ENCODE results near the gene IZUMO4. TPM values are rescaled to one million over a fixed set of nuclear protein-coding genes. Genes with fewer than 3 reads are reported as not detected.

The IZUMO4 gene
- total and polyA plus RNA-seq, 4 donors: 5.0 to 9.8 (median 7.3) TPM

DNA sequence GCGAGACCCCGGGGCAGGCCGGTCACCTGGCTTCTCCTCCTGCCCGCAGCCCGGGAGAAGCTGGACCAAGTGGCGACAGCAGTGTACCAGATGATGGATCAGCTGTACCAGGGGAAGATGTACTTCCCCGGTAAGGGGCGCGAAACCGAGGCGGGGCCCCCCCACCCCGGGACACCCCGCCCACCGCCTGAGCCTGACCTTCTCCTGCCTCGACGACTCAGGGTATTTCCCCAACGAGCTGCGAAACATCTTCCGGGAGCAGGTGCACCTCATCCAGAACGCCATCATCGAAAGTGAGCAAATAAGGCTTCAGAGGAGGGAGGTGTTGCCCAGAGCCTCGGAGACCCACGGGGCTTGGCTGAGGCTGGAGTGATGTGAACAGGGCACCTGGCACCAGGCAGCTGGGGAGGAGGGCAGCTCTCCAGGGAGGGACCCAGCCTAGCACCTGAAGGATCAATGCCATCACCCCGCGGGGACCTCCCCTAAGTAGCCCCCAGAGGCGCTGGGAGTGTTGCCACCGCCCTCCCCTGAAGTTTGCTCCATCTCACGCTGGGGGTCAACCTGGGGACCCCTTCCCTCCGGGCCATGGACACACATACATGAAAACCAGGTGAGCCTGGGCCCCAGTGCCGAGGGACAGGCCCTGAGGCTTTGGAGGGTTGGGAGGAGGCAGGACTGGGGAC, 629 bp downstream of the IZUMO4 start:
- peak in 1 of 3 donors; percentile 26 for DNase-seq
- ATAC-seq (ENCODE audit: insufficient read depth, low FRiP score): no peak
- no peaks in the 10 kb centered on the region for H3K9me3 ChIP-seq (ENCODE audit: control insufficient read depth in 4 of 4, insufficient read depth in 3 of 4, low read length in 3 of 4)
- 21 to 28% methylated on average over 29 to 30 of the region's 30 CpGs for WGBS, 2 donors
- no peak for TF ChIP-seq CTCF (IDR thresholded peaks at IDR 0.05; ENCODE audit: control extremely low read depth, extremely low read depth)
- no peak overlapping the region for H3K9ac ChIP-seq (ENCODE audit: insufficient read depth in 1 of 2, low read length in 2 of 2)
- peaks cover 0 to 21% (median 5%) of the 10 kb centered on the region in 5 donors for H3K4me1 ChIP-seq (ENCODE audit: control insufficient read depth in 5 of 5, insufficient read depth in 5 of 5, low read length in 5 of 5)
- H3K36me3 ChIP-seq (ENCODE audit: control insufficient read depth in 4 of 4, insufficient read depth in 4 of 4, low read length in 4 of 4): peaks cover 2 to 31% (median 8%) of the 10 kb centered on the region in 4 donors
- H3K27ac ChIP-seq (ENCODE audit: low read depth in 1 of 2, low read length in 1 of 2): peak overlapping the region; percentile 69 to 85
- H3K27me3 ChIP-seq (ENCODE audit: control insufficient read depth in 3 of 3, insufficient read depth in 3 of 3, low read length in 2 of 3): no peaks in the 10 kb centered on the region
- no peak overlapping the region for H3K4me3 ChIP-seq

DNA sequence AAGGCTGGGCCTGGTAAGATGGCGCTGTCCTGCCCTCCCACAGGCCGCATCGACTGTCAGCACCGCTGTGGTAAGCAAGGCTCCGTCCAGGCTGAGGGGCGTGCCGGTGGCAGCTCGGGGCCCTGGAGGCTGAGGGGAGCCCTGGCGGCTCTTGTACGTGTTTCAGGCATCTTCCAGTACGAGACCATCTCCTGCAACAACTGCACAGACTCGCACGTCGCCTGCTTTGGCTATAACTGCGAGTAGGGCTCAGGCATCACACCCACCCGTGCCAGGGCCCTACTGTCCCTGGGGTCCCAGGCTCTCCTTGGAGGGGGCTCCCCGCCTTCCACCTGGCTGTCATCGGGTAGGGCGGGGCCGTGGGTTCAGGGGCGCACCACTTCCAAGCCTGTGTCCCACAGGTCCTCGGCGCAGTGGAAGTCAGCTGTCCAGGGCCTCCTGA, 1.2 kb downstream of the IZUMO4 start:
- Histone ChIP-seq H3K36me3 (ENCODE audit: control insufficient read depth in 4 of 4, insufficient read depth in 4 of 4, low read length in 4 of 4) (peaks cover 2 to 34% (median 7%) of the 10 kb centered on the region in 4 donors), H3K4me3 (no peak overlapping the region), H3K9me3 (ENCODE audit: control insufficient read depth in 4 of 4, insufficient read depth in 3 of 4, low read length in 3 of 4) (no peaks in the 10 kb centered on the region), H3K27me3 (ENCODE audit: control insufficient read depth in 3 of 3, insufficient read depth in 3 of 3, low read length in 2 of 3) (no peaks in the 10 kb centered on the region), H3K4me1 (ENCODE audit: control insufficient read depth in 5 of 5, insufficient read depth in 5 of 5, low read length in 5 of 5) (peaks cover 0 to 21% (median 5%) of the 10 kb centered on the region in 5 donors), H3K9ac (ENCODE audit: insufficient read depth in 1 of 2, low read length in 2 of 2) (no peak overlapping the region), H3K27ac (ENCODE audit: low read depth in 1 of 2, low read length in 1 of 2) (no peak overlapping the region)
- no peak for ATAC-seq (ENCODE audit: insufficient read depth, low FRiP score)
- DNase-seq: no peak
- 82 to 85% methylated on average over 23 of the region's 23 CpGs for WGBS, 2 donors
- no peak for TF ChIP-seq CTCF (IDR thresholded peaks at IDR 0.05; ENCODE audit: control extremely low read depth, extremely low read depth)

DNA sequence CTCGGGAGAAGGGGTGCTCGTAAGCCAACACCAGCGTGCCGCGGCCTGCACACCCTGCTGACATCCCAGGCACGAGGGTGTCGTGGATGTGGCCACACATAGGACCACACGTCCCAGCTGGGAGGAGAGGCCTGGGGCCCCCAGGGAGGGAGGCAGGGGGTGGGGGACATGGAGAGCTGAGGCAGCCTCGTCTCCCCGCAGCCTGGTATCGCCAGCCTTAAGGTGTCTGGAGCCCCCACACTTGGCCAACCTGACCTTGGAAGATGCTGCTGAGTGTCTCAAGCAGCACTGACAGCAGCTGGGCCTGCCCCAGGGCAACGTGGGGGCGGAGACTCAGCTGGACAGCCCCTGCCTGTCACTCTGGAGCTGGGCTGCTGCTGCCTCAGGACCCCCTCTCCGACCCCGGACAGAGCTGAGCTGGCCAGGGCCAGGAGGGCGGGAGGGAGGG, 2.4 kb downstream of the IZUMO4 start:
- peaks cover 2 to 41% (median 6%) of the 10 kb centered on the region in 4 donors for H3K36me3 ChIP-seq (ENCODE audit: control insufficient read depth in 4 of 4, insufficient read depth in 4 of 4, low read length in 4 of 4)
- H3K4me1 ChIP-seq (ENCODE audit: control insufficient read depth in 5 of 5, insufficient read depth in 5 of 5, low read length in 5 of 5): peaks cover 0 to 21% (median 5%) of the 10 kb centered on the region in 5 donors
- H3K27me3 ChIP-seq (ENCODE audit: control insufficient read depth in 3 of 3, insufficient read depth in 3 of 3, low read length in 2 of 3): no peaks in the 10 kb centered on the region
- no peak for TF ChIP-seq CTCF (IDR thresholded peaks at IDR 0.05; ENCODE audit: control extremely low read depth, extremely low read depth)
- H3K9me3 ChIP-seq (ENCODE audit: control insufficient read depth in 4 of 4, insufficient read depth in 3 of 4, low read length in 3 of 4): no peaks in the 10 kb centered on the region
- WGBS, 2 donors: 84 to 89% methylated on average over 16 of the region's 16 CpGs
- DNase-seq (no peak), ATAC-seq (ENCODE audit: insufficient read depth, low FRiP score) (no peak)
- H3K4me3 ChIP-seq: no peak overlapping the region
- no peak overlapping the region for H3K9ac ChIP-seq (ENCODE audit: insufficient read depth in 1 of 2, low read length in 2 of 2)
- H3K27ac ChIP-seq (ENCODE audit: low read depth in 1 of 2, low read length in 1 of 2): no peak overlapping the region
